ENCODE measurements around the gene FAM32A. TPM values are rescaled to one million over a fixed set of nuclear protein-coding genes. Genes with fewer than 3 reads are reported as not detected.

FAM32A gene
- total and polyA plus RNA-seq, 10 donors = 45.8 to 105 (median 74.5) TPM

DNA sequence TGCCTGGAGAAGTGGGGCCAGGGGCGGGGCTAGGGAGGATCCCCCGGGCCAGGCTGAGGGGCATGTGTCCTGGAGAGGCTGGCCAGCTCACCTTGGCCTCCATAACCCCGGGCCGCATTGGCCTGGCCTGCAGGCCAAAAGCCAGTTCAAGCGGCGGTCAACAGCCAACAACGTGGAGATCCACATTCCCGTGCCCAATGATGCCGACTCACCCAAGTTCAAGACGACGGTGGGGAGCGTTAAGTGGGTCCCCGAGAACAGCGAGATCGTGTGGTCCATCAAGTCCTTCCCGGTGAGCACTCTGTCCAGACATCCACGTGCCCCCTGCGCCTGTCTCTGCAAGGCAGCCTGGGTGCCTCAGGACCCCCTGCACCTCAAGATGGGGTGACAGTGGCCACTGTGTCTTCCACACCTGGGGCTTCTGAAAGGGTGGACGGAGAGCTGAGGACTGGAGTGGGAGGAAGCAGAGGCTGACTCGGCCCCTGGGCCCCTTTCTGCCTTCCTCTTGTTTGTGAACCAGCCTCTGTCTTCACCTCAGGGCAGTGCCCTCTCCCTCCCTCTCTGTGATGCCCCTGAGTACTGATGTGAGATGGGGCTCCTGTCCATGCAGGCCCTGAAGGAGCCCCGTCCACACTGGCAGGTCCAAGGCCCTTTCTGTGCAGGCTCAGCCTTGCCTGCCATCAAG is 43.6 kb downstream of the FAM32A start:
- 82 to 91% (median 88%) methylated on average over 19 to 21 of the region's 21 CpGs for WGBS, 5 donors
- intact Hi-C loops (cut with DNase I; ENCODE audit: low total_unique reads) = no loop called here
- H3K27me3 ChIP-seq (replicated peaks in 1 of 7) = no peaks in the 10 kb centered on the region
- no peak overlapping the region for H3K4me3 ChIP-seq
- H3K4me1 ChIP-seq = no peaks in the 10 kb centered on the region
- H3K27ac ChIP-seq = no peak overlapping the region
- no peak for DNase-seq
- TF ChIP-seq POLR2AphosphoS5 (IDR thresholded peaks at IDR 0.05) (no peak), POLR2A (IDR thresholded peaks at IDR 0.05) (no peak)
- TF ChIP-seq, protein P1, sequence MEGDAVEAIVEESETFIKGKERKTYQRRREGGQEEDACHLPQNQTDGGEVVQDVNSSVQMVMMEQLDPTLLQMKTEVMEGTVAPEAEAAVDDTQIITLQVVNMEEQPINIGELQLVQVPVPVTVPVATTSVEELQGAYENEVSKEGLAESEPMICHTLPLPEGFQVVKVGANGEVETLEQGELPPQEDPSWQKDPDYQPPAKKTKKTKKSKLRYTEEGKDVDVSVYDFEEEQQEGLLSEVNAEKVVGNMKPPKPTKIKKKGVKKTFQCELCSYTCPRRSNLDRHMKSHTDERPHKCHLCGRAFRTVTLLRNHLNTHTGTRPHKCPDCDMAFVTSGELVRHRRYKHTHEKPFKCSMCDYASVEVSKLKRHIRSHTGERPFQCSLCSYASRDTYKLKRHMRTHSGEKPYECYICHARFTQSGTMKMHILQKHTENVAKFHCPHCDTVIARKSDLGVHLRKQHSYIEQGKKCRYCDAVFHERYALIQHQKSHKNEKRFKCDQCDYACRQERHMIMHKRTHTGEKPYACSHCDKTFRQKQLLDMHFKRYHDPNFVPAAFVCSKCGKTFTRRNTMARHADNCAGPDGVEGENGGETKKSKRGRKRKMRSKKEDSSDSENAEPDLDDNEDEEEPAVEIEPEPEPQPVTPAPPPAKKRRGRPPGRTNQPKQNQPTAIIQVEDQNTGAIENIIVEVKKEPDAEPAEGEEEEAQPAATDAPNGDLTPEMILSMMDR (IDR thresholded peaks at IDR 0.05 in 8 of 11, conservative IDR thresholded peaks at IDR 0.05 in 3 of 11) = no peak
- no peaks in the 10 kb centered on the region for H3K9me3 ChIP-seq
- H3K36me3 ChIP-seq = peaks cover 0 to 100% (median 95%) of the 10 kb centered on the region in 6 donors

DNA sequence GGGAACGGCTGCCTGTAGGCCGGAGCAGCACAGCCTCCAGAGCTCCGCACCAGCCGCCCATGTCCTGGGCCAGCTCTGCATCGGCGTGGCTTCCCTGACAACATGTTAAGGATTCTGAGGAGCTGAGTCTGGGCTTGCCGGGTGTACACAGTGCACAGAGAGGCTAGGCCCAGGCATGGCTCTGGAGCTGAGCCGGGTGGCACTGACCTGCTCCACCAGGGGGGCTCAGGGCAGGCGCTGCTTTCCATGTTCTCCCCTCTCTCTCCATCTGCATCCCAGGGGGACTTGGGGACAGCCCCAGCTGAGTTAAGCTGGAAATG is 44.1 kb downstream of the FAM32A start:
- Histone ChIP-seq H3K9me3 (no peaks in the 10 kb centered on the region), H3K4me3 (no peak overlapping the region), H3K27me3 (replicated peaks in 1 of 7) (no peaks in the 10 kb centered on the region), H3K36me3 (peaks cover 0 to 100% (median 95%) of the 10 kb centered on the region in 6 donors), H3K4me1 (no peaks in the 10 kb centered on the region), H3K27ac (no peak overlapping the region)
- 86 to 97% (median 94%) methylated on average over 8 to 9 of the region's 9 CpGs for WGBS, 5 donors
- DNase-seq = no peak
- TF ChIP-seq POLR2A (IDR thresholded peaks at IDR 0.05) (no peak), POLR2AphosphoS5 (IDR thresholded peaks at IDR 0.05) (no peak)
- TF ChIP-seq, protein P1 (IDR thresholded peaks at IDR 0.05 in 8 of 11, conservative IDR thresholded peaks at IDR 0.05 in 3 of 11) = no peak
- intact Hi-C loops (cut with DNase I; ENCODE audit: low total_unique reads) = no loop called here

DNA sequence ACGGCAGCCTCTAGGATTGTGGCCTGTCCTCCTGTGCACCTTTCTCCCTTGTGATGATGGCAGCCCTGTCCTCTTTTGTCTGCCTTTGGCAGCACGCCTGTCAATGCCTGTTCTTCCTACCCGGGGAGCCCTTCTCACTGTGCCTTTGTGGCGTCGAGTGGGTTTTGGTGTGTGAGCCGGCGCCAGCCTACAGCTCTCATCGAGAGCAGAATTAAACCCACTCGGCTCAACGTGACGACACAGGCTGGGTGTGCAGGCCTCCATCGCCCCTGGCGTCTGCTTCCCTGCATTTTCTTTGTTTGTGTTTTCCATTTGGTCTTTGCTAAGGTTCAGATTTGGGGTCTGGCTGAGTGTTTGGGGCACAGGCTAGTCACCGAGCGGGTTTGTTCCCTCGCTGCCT is 46.9 kb downstream of the FAM32A start:
- no peak for DNase-seq
- no peak overlapping the region for H3K27ac ChIP-seq
- TF ChIP-seq, protein P1 (IDR thresholded peaks at IDR 0.05 in 8 of 11, conservative IDR thresholded peaks at IDR 0.05 in 3 of 11) = no peak
- no peak for TF ChIP-seq POLR2A (IDR thresholded peaks at IDR 0.05)
- no peak for TF ChIP-seq POLR2AphosphoS5 (IDR thresholded peaks at IDR 0.05)
- intact Hi-C loops (cut with DNase I; ENCODE audit: low total_unique reads) = no loop called here
- no peak overlapping the region for H3K4me3 ChIP-seq
- no peaks in the 10 kb centered on the region for H3K27me3 ChIP-seq (replicated peaks in 1 of 7)
- peaks cover 0 to 98% (median 86%) of the 10 kb centered on the region in 6 donors for H3K36me3 ChIP-seq
- H3K4me1 ChIP-seq = peaks cover 0 to 15% (median 0%) of the 10 kb centered on the region in 6 donors
- no peaks in the 10 kb centered on the region for H3K9me3 ChIP-seq
- WGBS, 5 donors = 96 to 98% (median 96%) methylated on average over 16 of the region's 16 CpGs

DNA sequence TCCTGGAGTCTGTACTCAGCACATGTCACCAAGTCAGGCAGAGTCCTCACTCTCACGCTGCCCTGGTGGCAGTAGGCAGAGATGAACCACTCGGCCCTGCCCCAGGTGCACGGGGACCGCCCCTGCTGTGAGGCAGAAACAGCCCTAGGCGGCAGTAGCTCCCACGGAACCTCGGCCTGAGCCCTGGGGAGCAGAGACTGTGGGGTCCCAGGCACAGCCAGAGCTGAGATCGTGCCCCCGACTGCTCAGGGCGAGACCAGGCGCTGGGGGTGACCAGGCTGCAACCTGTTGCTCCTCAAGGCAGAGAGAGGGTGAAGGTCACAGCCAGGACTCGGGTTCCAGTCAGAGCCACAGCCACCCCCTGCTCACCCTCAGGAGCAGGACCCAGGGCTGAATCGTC is 47.4 kb downstream of the FAM32A start:
- WGBS, 5 donors = 87 to 96% (median 93%) methylated on average over 12 to 13 of the region's 13 CpGs
- intact Hi-C loops (cut with DNase I; ENCODE audit: low total_unique reads) = no loop called here
- Histone ChIP-seq H3K36me3 (peaks cover 0 to 93% (median 81%) of the 10 kb centered on the region in 6 donors), H3K9me3 (no peaks in the 10 kb centered on the region), H3K4me1 (peaks cover 0 to 19% (median 0%) of the 10 kb centered on the region in 6 donors), H3K27me3 (replicated peaks in 1 of 7) (no peaks in the 10 kb centered on the region), H3K27ac (no peak overlapping the region), H3K4me3 (no peak overlapping the region)
- no peak for DNase-seq
- TF ChIP-seq POLR2A (IDR thresholded peaks at IDR 0.05) = no peak
- peak in 1 of 3 donors; percentile 47 for TF ChIP-seq POLR2AphosphoS5 (IDR thresholded peaks at IDR 0.05)

Data from spleen (tissue), 11 donors.